ENCODE measurements around the gene TMEM184B.

The TMEM184B gene

GRCh38 chr22:38230108-38230825 is 42.5 kb downstream of the TMEM184B start:
- H3K27me3 ChIP-seq = no peaks in the 10 kb centered on the region
- H3K36me3 ChIP-seq = peaks cover 18% of the 10 kb centered on the region
- DNase-seq = peak; percentile 47
- H3K4me1 ChIP-seq = peaks cover 4% of the 10 kb centered on the region; the same call in 1 of the 2 replicates
- H3K4me3 ChIP-seq (ENCODE audit: low read depth, low read length) = no peak overlapping the region
- TF ChIP-seq, protein P1, sequence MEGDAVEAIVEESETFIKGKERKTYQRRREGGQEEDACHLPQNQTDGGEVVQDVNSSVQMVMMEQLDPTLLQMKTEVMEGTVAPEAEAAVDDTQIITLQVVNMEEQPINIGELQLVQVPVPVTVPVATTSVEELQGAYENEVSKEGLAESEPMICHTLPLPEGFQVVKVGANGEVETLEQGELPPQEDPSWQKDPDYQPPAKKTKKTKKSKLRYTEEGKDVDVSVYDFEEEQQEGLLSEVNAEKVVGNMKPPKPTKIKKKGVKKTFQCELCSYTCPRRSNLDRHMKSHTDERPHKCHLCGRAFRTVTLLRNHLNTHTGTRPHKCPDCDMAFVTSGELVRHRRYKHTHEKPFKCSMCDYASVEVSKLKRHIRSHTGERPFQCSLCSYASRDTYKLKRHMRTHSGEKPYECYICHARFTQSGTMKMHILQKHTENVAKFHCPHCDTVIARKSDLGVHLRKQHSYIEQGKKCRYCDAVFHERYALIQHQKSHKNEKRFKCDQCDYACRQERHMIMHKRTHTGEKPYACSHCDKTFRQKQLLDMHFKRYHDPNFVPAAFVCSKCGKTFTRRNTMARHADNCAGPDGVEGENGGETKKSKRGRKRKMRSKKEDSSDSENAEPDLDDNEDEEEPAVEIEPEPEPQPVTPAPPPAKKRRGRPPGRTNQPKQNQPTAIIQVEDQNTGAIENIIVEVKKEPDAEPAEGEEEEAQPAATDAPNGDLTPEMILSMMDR (IDR thresholded peaks at IDR 0.05; ENCODE audit: low read depth, low read length) = peak; percentile 57
- no peaks in the 10 kb centered on the region for H3K9me3 ChIP-seq

- H3K9me3 ChIP-seq = no peaks in the 10 kb centered on the region
- H3K36me3 ChIP-seq = peaks cover 16% of the 10 kb centered on the region
- H3K4me3 ChIP-seq (ENCODE audit: low read depth, low read length) = no peak overlapping the region
- H3K27me3 ChIP-seq = no peaks in the 10 kb centered on the region
- H3K4me1 ChIP-seq = peaks cover 4% of the 10 kb centered on the region; the same call in 1 of the 2 replicates
- TF ChIP-seq, protein P1 (IDR thresholded peaks at IDR 0.05; ENCODE audit: low read depth, low read length) = no peak
- DNase-seq = no peak
Measured at GRCh38 chr22:38228873-38229740, 43.7 kb downstream of the TMEM184B start.

GRCh38 chr22:38228326-38228872 is 44.4 kb downstream of the TMEM184B start:
- H3K27me3 ChIP-seq = no peaks in the 10 kb centered on the region
- H3K9me3 ChIP-seq = no peaks in the 10 kb centered on the region
- DNase-seq = no peak
- peaks cover 16% of the 10 kb centered on the region for H3K36me3 ChIP-seq
- TF ChIP-seq, protein P1 (IDR thresholded peaks at IDR 0.05; ENCODE audit: low read depth, low read length) = no peak
- no peak overlapping the region for H3K4me3 ChIP-seq (ENCODE audit: low read depth, low read length)
- peaks cover 4% of the 10 kb centered on the region; the same call in 1 of the 2 replicates for H3K4me1 ChIP-seq

DNA sequence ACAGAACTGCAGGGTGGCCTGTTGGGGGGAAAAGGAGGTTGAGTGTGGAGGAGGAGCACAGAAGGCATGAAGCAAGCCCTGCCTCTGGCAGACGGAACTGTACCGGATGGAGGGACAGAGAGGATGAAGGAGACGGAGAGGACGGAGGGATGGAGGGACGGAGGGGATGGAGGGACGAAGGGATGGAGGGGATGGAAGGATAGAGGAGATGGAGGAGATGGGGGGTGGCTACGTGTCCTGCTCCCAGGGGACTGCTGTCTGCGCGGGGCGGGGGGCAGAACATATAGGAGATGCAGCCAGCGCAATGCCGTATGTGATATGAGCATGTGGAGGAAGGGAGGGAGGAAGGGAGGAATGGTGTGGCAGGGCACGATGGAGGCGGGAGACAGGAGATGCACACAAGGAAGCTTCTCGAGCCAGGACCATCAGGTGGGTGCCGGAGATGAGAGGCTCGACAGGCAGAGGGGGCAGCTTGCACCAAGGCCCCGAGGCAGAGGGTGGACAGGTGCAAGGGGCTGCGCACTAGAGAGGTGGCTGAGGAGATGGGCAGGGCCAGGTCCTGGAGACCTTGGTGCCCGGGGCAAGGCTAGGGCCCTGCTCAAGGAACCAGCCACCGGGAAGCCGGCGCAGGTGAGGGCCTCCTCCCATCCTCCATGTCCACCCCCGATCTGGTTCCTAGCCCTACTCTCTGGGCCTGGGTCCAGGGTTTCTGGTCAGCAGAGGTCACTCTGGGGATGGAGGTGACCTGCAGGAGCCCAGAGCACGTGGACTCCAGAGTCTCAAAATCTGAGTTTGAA is 45.8 kb downstream of the TMEM184B start:
- Histone ChIP-seq H3K9me3 (no peaks in the 10 kb centered on the region), H3K36me3 (peaks cover 16% of the 10 kb centered on the region), H3K27me3 (no peaks in the 10 kb centered on the region), H3K4me1 (peaks cover 4% of the 10 kb centered on the region; the same call in 1 of the 2 replicates), H3K4me3 (ENCODE audit: low read depth, low read length) (no peak overlapping the region)
- no peak for DNase-seq
- TF ChIP-seq, protein P1 (IDR thresholded peaks at IDR 0.05; ENCODE audit: low read depth, low read length) = no peak

DNA sequence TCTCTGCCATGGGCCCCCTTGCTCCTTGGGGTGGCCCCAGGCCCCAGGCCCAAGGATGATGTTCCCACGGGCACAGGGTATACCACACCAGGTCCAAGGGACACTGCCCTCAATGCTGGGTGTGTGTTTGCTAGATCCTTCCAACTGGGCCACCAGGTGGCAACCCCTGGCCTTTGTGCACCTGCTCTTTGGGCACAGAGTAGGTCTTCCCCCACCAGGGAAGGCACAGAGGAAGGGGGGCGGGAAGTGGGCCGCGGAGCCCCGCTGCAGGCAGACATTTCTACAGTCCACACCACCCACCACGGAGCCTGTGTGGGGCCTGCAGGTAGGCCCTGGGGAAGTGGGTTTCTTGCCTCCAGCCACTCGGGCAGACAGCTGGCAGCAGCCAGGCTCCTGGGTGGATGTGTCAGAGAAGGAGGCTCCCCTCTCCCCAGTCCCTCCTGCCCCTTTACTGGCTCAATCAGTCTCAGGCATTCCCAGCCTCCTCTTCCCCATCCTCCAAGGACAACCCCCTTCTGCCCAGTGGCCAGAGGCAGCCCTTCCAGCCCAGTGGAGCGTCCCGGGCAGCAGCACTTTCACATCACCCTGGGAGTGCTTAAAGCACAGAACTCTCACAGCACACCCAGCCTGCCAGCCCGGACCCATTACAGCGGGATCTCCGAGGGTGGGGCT is 49.4 kb downstream of the TMEM184B start:
- H3K27me3 ChIP-seq = no peaks in the 10 kb centered on the region
- TF ChIP-seq, protein P1 (IDR thresholded peaks at IDR 0.05; ENCODE audit: low read depth, low read length) = no peak
- H3K4me3 ChIP-seq (ENCODE audit: low read depth, low read length) = no peak overlapping the region
- peaks cover 3% of the 10 kb centered on the region; the same call in 1 of the 2 replicates for H3K36me3 ChIP-seq
- no peak for DNase-seq
- no peaks in the 10 kb centered on the region for H3K4me1 ChIP-seq
- H3K9me3 ChIP-seq = no peaks in the 10 kb centered on the region

All from BE2C (cell line).